ENCODE measurements around the gene IL6R.
"Not testable (repeated sequence)": the region's sequence is repeated elsewhere in the genome, so short reads cannot be mapped to it uniquely, and the experiment has no call there.

Gene IL6R

DNA sequence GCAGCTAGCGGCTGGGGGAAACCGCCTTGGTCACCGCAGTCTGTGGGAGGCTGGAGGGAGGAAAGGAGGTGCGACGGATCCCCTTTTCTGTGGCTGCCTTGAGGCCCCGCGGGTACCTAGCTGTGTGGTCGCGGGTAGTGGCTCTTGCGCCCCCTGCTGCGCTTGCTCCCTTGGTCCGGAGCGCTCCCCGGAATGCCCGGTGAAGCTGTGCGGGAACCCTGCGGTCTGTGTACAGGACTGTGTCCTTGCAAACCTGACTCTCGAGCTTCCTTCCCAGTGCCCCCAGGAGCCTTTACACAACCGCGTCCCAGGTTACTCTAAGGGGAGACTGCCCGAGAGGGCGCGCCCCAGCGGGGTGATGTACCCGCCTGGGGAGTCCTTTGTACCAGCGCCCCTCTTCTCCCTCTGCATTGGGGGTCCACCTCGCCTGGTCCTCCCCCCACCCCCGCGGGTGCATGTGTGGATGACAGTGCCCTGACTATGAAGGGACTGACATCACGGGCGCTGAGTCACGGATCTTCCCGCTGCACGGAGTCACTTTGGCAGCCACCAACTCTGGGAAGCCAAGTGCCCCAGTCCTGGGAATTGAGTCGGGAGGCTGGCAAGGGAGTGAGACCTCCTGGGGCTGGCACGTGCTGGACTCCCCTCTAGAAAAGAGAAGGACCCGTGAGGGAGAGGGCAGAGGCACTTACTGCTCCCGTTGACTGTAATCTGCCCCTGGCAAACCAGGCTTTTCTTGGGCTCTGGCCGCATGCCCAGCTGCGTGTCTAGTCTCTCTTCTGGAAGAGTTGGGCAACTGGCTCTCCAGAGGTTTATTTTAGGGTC is 816 bp downstream of the IL6R start:
- in situ Hi-C loops (cut with MboI; ENCODE audit: low sequenced_read_pairs) = loop anchor here (10.0 kb wide), 1 partner anchor 69 kb away; no protein-coding TSS in a partner anchor

DNA sequence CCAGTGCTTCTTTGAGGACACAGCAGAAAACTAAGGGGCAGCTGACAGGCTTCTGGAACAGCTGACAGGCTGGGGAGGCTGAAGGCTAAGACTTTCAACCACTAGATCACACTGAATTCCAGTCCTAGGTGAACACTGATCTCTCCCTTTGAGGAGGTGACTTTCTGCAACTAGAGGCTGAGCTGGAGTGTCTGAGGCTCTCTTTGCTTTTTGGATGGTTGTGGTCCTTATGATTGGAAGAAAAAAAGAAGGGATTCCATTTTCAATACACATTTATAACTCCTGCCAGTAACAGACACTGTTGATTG is 1.4 kb downstream of the IL6R start:
- in situ Hi-C loops (cut with MboI; ENCODE audit: low sequenced_read_pairs) = loop anchor here (10.0 kb wide), 1 partner anchor 68 kb away; no protein-coding TSS in a partner anchor

DNA sequence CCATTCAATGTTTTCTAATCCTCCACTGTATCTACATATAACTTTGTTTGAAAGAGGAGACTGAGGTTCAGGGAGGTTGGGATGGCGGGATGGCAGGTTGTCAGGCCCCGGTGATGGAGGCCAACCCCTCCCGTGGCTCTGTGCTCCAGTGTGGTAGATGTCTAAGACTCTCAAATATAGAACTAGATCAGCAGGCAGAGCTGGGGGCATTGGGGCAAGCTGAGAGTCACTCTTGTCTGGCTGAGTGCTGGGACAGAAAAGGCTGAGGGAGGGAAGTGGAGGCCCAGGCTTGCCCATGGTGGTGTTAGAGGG is 1.7 kb downstream of the IL6R start:
- in situ Hi-C loops (cut with MboI; ENCODE audit: low sequenced_read_pairs) = loop anchor here (10.0 kb wide), 1 partner anchor 68 kb away; no protein-coding TSS in a partner anchor

- in situ Hi-C loops (cut with MboI; ENCODE audit: low sequenced_read_pairs) = loop anchor here (10.0 kb wide), 1 partner anchor 67 kb away; no protein-coding TSS in a partner anchor
Measured at GRCh38 chr1:154407198-154408091, 2.3 kb downstream of the IL6R start.

- in situ Hi-C loops (cut with MboI; ENCODE audit: low sequenced_read_pairs) = loop anchor here (10.0 kb wide), 1 partner anchor 67 kb away; no protein-coding TSS in a partner anchor
Measured at GRCh38 chr1:154408174-154408777, 3.1 kb downstream of the IL6R start.

GRCh38 chr1:154410185-154410827 is 5.2 kb downstream of the IL6R start:
- in situ Hi-C loops (cut with MboI; ENCODE audit: low sequenced_read_pairs) = no loop called here

GRCh38 chr1:154411525-154411924 is 6.4 kb downstream of the IL6R start:
- in situ Hi-C loops (cut with MboI; ENCODE audit: low sequenced_read_pairs) = no loop called here

DNA sequence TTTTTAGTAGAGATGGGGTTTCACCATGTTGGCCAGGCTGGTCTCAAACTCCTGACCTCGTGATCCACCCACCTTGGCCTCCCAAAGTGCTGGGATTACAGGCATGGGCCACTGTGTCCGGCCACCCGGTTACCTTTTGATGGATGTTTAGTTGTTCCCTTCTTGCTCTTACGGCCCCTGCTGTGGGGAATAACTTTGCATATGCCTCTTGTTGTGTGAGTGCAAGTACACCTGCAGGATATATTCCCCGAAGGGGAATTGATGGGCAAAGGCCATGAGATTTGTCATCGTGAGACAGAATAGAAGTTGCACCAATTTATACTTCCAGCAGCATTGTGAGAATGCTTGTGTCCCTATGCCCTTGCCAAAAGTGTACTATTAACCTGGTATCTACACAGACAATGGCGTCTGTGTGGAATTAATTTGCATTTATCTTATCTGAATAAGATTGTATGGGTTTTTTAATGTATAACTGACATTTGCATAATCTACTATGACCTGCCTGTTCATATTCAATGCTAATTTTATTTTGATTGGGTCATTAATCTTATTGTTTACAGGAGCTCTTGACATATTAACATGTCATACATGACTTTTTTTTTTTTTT is 8.1 kb downstream of the IL6R start:
- in situ Hi-C loops (cut with MboI; ENCODE audit: low sequenced_read_pairs) = no loop called here

GRCh38 chr1:154414606-154415005 is 9.5 kb downstream of the IL6R start:
- in situ Hi-C loops (cut with MboI; ENCODE audit: low sequenced_read_pairs) = no loop called here

DNA sequence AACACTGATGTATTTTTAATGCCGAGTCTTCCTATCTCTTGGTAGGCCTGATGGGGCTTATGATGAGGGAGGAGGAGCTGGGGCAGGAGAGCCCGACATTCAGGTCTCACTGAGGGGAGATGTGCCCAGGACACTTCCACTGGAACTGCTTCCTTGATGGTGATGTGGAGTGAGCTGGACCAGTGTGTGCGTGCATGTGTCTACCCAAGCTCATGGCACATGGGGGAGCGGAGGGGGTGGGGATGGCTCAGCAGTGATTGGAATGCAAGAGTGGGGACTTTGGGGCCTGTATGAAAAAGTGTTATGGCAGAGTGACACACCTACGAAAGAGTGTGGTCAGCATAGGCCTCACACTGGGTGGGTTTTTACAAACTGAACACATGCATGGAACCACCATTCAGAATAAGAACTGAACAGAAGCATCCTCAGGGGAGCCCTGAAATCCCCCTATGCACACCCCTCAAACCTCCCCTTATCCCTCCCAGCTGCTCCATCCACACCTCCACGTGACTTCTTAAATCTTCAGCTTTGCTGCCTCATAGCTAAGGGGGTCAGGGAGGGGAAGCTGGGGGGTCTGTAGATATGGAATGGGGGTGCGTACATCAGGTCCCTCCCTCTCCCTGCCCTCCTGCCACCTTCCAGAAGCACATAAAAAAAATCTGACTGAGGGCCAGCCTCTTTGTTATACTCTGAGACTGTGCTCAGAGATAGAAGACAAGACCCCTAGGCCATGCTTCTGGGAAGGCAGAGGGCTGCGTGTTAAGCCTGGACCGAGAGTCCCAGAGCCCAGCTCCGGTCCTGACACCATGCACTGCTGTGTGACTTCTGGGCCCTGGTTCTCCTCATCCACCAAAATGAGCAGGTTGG is 11.6 kb downstream of the IL6R start:
- in situ Hi-C loops (cut with MboI; ENCODE audit: low sequenced_read_pairs) = no loop called here

DNA sequence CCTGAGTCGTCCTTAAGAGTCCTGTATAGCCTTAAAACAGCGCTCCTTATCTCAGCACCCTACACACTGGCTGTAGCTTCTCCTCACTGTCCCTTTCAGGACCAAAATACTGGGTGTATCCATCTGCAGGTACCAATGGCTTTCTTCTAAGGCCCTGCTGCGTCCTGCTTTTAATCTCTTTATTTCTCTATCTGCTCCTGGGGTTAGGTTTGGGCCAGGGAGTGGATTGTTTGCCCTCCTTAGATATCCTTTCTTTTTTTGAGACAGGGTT is 12.1 kb downstream of the IL6R start:
- in situ Hi-C loops (cut with MboI; ENCODE audit: low sequenced_read_pairs) = no loop called here

DNA sequence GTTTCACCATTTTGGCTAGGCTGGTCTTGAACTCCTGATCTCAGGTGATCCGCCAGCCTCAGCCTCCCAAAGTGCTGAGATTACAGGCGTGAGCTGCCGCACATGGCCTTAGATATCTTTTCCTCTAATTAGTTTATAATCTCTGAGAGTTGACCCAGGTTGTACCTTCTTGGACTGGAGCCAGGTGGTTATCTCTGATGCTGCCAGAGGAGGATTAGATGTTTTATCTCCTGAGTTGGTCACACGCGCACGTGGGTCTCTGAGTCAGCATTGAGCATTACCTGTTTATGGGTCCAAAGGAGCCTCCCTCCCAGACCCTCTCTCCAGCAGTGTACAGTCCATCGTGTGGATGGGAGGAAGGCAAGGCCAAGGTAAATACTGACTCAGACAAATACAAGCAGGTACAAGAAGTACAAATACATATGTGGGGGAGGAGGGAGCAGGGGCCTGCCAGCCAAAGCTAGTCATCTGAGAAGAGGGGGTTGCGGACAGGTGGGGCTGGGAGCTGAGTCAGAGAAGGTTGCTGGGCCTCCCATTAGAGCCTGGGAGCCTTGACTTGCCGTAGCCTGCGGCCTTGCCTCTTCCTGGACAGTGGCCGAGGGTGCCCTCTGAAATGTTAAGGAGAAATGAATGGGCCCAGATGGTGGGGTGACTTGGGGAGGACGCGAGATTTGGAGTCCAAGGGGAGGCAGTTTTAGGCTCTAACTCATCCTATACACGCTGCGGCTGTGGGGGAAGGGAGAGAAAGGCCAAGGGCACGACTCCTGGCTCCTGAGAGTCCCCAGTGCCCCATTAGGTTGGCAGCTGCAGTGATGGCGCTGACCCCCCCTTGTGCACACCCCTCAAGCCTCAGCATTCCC is 13.1 kb downstream of the IL6R start:
- in situ Hi-C loops (cut with MboI; ENCODE audit: low sequenced_read_pairs) = no loop called here

- in situ Hi-C loops (cut with MboI; ENCODE audit: low sequenced_read_pairs) = no loop called here
Measured at GRCh38 chr1:154418923-154419619, 13.9 kb downstream of the IL6R start.

- in situ Hi-C loops (cut with MboI; ENCODE audit: low sequenced_read_pairs) = no loop called here
Measured at GRCh38 chr1:154419620-154420571, 14.8 kb downstream of the IL6R start.

DNA sequence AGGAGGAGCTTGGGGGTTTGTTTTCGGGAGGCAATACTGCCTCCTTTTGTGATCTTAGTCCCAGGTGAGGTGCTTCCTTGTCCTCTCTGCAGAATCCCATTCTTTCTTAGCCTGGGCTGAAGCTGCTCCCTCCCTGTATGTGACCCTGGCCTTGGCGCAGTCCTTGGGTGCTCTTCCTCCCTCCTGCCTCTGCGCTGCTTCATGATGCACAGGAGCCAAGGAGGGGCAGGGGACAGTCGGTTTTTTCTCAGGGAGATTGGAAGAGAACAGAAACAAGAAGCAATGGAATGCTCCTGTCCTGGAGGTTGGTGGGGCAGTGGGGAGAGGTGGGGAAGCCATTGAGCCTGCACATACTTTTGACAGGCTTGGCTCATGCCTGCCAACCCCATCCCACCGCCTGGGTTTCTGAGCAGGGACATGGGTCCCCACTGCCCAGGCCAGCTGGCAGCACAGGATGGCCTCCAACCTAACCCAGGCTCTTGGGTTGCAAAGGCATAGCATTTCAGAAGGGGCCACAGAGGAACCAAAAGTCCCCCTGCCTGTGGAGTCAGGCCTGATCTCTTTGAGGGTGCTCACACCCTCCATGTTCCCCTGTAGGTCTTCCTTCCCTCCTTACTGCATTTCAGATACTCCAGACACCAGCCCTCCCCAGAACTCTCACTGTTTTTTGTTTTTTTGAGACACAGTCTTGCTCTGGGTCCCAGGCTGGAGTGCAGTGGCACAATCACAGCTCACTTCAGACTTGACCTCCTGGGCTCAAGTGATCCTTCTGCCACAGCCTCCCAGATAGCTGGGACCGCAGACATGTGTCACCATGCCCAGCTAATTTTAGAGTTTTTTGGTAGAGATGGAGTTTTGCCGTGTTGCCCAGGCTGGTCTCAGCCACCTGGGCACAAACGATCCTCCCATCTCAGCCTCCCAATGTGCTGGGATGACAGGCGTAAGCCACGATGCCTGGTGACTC is 16.1 kb downstream of the IL6R start:
- in situ Hi-C loops (cut with MboI; ENCODE audit: low sequenced_read_pairs) = no loop called here

DNA sequence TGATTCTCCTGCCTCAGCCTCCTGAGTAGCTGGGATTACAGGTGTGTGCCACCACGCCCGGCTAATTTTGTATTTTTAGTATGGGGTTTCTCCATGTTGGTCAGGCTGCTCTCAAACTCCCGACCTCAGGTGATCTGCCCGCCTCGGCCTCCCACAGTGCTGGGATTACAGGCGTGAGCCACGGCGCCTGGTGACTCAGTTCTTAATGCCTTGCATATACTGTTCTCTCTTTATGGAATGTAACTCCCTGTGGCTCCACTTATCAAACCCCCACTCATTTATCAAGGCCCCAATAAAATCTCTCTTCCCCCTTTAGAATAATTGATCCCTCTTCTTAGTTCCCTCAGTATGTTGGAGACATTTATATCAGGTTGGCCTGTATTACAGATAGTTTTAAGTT is 16.9 kb downstream of the IL6R start:
- in situ Hi-C loops (cut with MboI; ENCODE audit: low sequenced_read_pairs) = not testable (repeated sequence)

Data from HL-60/S4 treated with phorbol 12-myristate 13-acetate at 8.2 ng/mL for 4 days and 3 days (cell line).